MM.1S (cell line): ENCODE data around the gene PTPRN2.

ENCODE experiments used
- CTCF ChIP-seq: fragments of 300-600 bp; sonication (generic); IDR thresholded peaks from 2 replicates; pipeline ENCODE4 v1.5.1; 2016; ENCODE audit warnings: antibody characterized with exemption, low read length, mixed read lengths
- EZH2 ChIP-seq: fragments of 300-600 bp; sonication (generic); optimal IDR thresholded peaks from 2 replicates; pipeline ENCODE3; 2017; ENCODE audit warnings: low read depth, mild to moderate bottlenecking, antibody characterized with exemption, low read length, mixed read lengths
- EZH2phosphoT487 ChIP-seq: fragments of 300-600 bp; sonication (generic); IDR thresholded peaks from 2 replicates; pipeline ENCODE4 v1.6.1; 2018; ENCODE audit warnings: antibody characterized with exemption, low read length

GRCh38 chr7:157685430-157686284, 902.0 kb downstream of the PTPRN2 start:
- TF ChIP-seq EZH2 (no peak), CTCF (no peak), EZH2phosphoT487 (no peak)
